ENCODE data around the gene QRICH2. TPM values are rescaled to one million over a fixed set of nuclear protein-coding genes. Genes with fewer than 3 reads are reported as not detected.
"Not testable (repeated sequence)": the region's sequence is repeated elsewhere in the genome, so short reads cannot be mapped to it uniquely, and the experiment has no call there.

QRICH2 gene
- total and polyA plus RNA-seq, 5 donors = 1.9 to 2.5 (median 2.1) TPM

- WGBS = 80% methylated on average over 3 of the region's 3 CpGs
- no peak for DNase-seq
- H3K9me3 ChIP-seq (ENCODE audit: control insufficient read depth, low read length) = no peaks in the 10 kb centered on the region
- H3K4me1 ChIP-seq (ENCODE audit: control insufficient read depth, insufficient read depth, low read length) = no peaks in the 10 kb centered on the region
- no peak overlapping the region for H3K27ac ChIP-seq (ENCODE audit: low read length)
- no peaks in the 10 kb centered on the region for H3K27me3 ChIP-seq (ENCODE audit: control insufficient read depth, insufficient read depth)
- ATAC-seq = no peak
- H3K4me3 ChIP-seq (ENCODE audit: low read length) = no peak overlapping the region
- intact Hi-C loops (cut with DNase I) = no loop called here
These were observed 10.5 kb upstream of the QRICH2 start for GRCh38 chr17:76318586-76318985.

DNA sequence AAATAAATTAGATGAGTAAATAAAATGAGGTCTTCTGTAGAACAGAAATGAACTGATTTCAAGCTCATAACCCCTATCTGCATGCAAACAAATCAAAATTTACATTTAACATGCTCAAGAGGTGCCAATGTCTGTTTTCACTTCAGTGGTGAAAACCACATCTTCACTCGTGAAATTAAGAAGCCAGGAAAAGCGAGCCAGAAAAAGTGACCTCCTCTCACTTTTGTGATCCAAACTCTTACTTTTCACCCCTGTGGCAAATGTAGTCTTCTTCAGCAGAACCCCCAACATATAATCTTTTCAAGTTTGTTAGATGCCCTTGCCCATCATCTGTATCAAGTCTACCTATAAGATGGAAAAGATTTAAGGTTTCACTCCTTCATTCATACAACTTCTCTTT is 9.5 kb upstream of the QRICH2 start:
- H3K27ac ChIP-seq (ENCODE audit: low read length) = no peak overlapping the region
- H3K4me1 ChIP-seq (ENCODE audit: control insufficient read depth, insufficient read depth, low read length) = no peaks in the 10 kb centered on the region
- no peak overlapping the region for H3K4me3 ChIP-seq (ENCODE audit: low read length)
- DNase-seq = no peak
- H3K27me3 ChIP-seq (ENCODE audit: control insufficient read depth, insufficient read depth) = no peaks in the 10 kb centered on the region
- WGBS = 89% methylated on average over 2 of the region's 2 CpGs
- intact Hi-C loops (cut with DNase I) = no loop called here
- ATAC-seq = no peak
- H3K9me3 ChIP-seq (ENCODE audit: control insufficient read depth, low read length) = no peaks in the 10 kb centered on the region

DNA sequence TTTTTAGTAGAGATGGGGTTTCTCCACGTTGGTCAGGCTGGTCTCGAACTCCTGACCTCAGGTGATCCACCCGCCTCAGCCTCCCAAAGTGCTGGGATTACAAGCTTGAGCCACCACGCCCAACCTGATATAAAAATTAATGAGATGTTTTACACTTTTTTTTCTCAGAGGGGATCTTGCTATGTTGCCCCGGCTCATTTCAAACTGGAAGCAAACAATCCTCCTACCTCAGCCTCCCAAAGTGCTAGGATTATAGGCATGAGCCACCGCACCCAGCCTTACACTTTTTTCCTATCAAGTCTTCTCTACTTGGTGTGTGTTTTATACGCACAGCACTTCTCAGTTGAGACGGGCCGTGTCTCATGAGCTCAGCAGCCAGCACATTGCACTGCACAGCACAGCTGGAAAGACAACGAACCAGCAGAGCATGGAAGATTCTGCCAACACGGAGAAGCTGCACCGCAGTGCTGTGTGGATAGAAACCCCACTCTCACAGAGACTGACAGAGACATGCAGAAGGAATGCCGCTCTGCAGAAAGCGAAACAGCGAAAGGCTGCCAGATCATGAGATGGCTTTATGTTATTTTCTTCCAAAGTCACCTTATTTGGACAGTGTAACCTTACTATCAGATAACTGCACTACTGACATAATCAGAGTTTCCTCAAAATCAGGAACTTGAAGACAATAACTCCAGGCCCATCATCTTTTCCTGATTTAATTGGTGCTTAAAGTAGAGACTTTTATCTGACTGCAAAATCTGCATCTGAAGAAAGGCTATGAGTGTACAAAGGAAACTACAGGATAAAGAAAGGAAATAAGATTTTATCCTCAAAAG is 6.5 kb upstream of the QRICH2 start:
- H3K27ac ChIP-seq (ENCODE audit: low read length) = peak overlapping the region; percentile 14
- intact Hi-C loops (cut with DNase I) = loop anchor here in 1 of 4 donors (5.0 kb wide), 1 partner anchor 78 kb away; no protein-coding TSS in a partner anchor

GRCh38 chr17:76312735-76313134 is 4.7 kb upstream of the QRICH2 start:
- WGBS = 75% methylated on average over 9 of the region's 9 CpGs
- DNase-seq = no peak
- no peaks in the 10 kb centered on the region for H3K27me3 ChIP-seq (ENCODE audit: control insufficient read depth, insufficient read depth)
- ATAC-seq = no peak
- intact Hi-C loops (cut with DNase I) = loop anchor here in 1 of 4 donors (5.0 kb wide), 1 partner anchor 80 kb away; no protein-coding TSS in a partner anchor
- no peaks in the 10 kb centered on the region for H3K9me3 ChIP-seq (ENCODE audit: control insufficient read depth, low read length)
- H3K4me1 ChIP-seq (ENCODE audit: control insufficient read depth, insufficient read depth, low read length) = no peaks in the 10 kb centered on the region
- no peak overlapping the region for H3K4me3 ChIP-seq (ENCODE audit: low read length)
- H3K27ac ChIP-seq (ENCODE audit: low read length) = no peak overlapping the region

More for the DNA sequence above, 6.5 kb upstream of the QRICH2 start:
- Histone ChIP-seq H3K9me3 (ENCODE audit: control insufficient read depth, low read length) (no peaks in the 10 kb centered on the region), H3K27me3 (ENCODE audit: control insufficient read depth, insufficient read depth) (no peaks in the 10 kb centered on the region), H3K4me3 (ENCODE audit: low read length) (no peak overlapping the region), H3K4me1 (ENCODE audit: control insufficient read depth, insufficient read depth, low read length) (no peaks in the 10 kb centered on the region)
- DNase-seq (no peak), ATAC-seq (peak in 1 of 2 donors; percentile 56)
- WGBS = 76% methylated on average over 15 of the region's 15 CpGs

- Histone ChIP-seq H3K27me3 (ENCODE audit: control insufficient read depth, insufficient read depth) (no peaks in the 10 kb centered on the region), H3K9me3 (ENCODE audit: control insufficient read depth, low read length) (no peaks in the 10 kb centered on the region), H3K4me3 (ENCODE audit: low read length) (no peak overlapping the region), H3K27ac (ENCODE audit: low read length) (no peak overlapping the region), H3K4me1 (ENCODE audit: control insufficient read depth, insufficient read depth, low read length) (no peaks in the 10 kb centered on the region)
- intact Hi-C loops (cut with DNase I) = loop anchor here in 3 of 4 donors (5.0 to 10.0 kb wide), 3 partner anchors 88 to 195 kb away; partner anchors contain the start of gene RHBDF2 (in 1 of the 3)
- ATAC-seq (no peak), DNase-seq (no peak)
- 87% methylated on average over 4 of the region's 4 CpGs for WGBS
These were observed 1.4 kb upstream of the QRICH2 start for GRCh38 chr17:76309461-76309860.

DNA sequence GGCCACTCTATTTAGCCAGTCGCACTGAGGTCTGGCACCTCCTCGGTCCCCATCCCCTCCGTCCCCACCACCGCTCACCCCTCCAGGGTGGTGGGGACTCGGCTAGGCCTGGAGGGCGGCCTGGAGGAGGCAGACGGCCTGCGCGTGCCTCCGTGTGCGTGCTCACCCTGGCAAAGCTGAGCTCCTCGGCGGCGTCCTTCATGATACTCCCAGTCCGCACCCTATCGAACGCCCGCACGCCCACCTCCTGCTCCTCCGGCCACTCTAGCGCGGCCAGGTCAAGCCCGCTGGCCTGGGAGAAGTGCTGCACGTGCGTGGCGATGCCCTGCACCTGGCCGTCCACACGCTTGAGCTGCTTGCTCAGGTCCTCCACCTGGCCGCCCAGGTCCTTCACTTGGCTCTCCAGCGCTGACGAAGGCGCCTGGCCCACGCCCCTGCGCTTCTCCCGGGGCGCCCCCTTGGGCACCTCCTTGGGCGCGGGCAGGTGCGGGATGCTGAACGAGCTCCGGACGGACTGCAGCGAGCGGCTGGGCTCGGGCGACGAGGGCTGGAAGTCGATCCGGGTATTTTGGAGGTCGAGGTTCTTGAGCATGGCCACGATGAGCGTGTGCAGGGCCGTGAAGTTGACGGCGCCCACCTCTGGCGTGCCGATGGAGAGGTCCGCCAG is 644 bp downstream of the QRICH2 start:
- Histone ChIP-seq H3K4me1 (ENCODE audit: control insufficient read depth, insufficient read depth, low read length) (no peaks in the 10 kb centered on the region), H3K27me3 (ENCODE audit: control insufficient read depth, insufficient read depth) (no peaks in the 10 kb centered on the region), H3K4me3 (ENCODE audit: low read length) (no peak overlapping the region), H3K9me3 (ENCODE audit: control insufficient read depth, low read length) (no peaks in the 10 kb centered on the region), H3K27ac (ENCODE audit: low read length) (no peak overlapping the region)
- WGBS = 96% methylated on average over 58 of the region's 58 CpGs
- ATAC-seq = peak; percentile 20 to 24
- DNase-seq = no peak
- intact Hi-C loops (cut with DNase I) = loop anchor here in 3 of 4 donors (5.0 to 10.0 kb wide), 3 partner anchors 90 to 197 kb away; partner anchors contain the start of gene RHBDF2 (in 1 of the 3)

GRCh38 chr17:76305135-76305454 is 3.0 kb downstream of the QRICH2 start:
- WGBS = 96% methylated on average over 3 of the region's 3 CpGs
- H3K4me3 ChIP-seq (ENCODE audit: low read length); H3K9me3 ChIP-seq (ENCODE audit: control insufficient read depth, low read length); H3K27ac ChIP-seq (ENCODE audit: low read length); H3K4me1 ChIP-seq (ENCODE audit: control insufficient read depth, insufficient read depth, low read length); ATAC-seq; H3K27me3 ChIP-seq (ENCODE audit: control insufficient read depth, insufficient read depth); DNase-seq: not testable (repeated sequence)
- intact Hi-C loops (cut with DNase I) = loop anchor here in 3 of 4 donors (5.0 to 10.0 kb wide), 3 partner anchors 92 to 200 kb away; partner anchors contain the start of gene RHBDF2 (in 1 of the 3)

- H3K4me3 ChIP-seq (ENCODE audit: low read length) = no peak overlapping the region
- no peaks in the 10 kb centered on the region for H3K9me3 ChIP-seq (ENCODE audit: control insufficient read depth, low read length)
- no peaks in the 10 kb centered on the region for H3K4me1 ChIP-seq (ENCODE audit: control insufficient read depth, insufficient read depth, low read length)
- ATAC-seq (no peak), DNase-seq (no peak)
- H3K27me3 ChIP-seq (ENCODE audit: control insufficient read depth, insufficient read depth) = no peaks in the 10 kb centered on the region
- intact Hi-C loops (cut with DNase I) = loop anchor here (5.0 to 10.0 kb wide), 3 partner anchors 93 to 200 kb away; partner anchors contain the start of gene RHBDF2 (in 1 of the 4)
- 84% methylated on average over 17 of the region's 17 CpGs for WGBS
- H3K27ac ChIP-seq (ENCODE audit: low read length) = no peak overlapping the region
These were observed 3.6 kb downstream of the QRICH2 start for GRCh38 chr17:76304226-76305134.

- Histone ChIP-seq H3K27me3 (ENCODE audit: control insufficient read depth, insufficient read depth) (no peaks in the 10 kb centered on the region), H3K9me3 (ENCODE audit: control insufficient read depth, low read length) (no peaks in the 10 kb centered on the region), H3K4me1 (ENCODE audit: control insufficient read depth, insufficient read depth, low read length) (no peaks in the 10 kb centered on the region), H3K4me3 (ENCODE audit: low read length) (no peak overlapping the region), H3K27ac (ENCODE audit: low read length) (no peak overlapping the region)
- intact Hi-C loops (cut with DNase I) = loop anchor here in 3 of 4 donors (10.0 kb wide), 1 partner anchor 283 kb away; no protein-coding TSS in a partner anchor
- 98% methylated on average over 3 of the region's 3 CpGs for WGBS
- no peak for DNase-seq
- ATAC-seq = no peak
These were observed 10.6 kb downstream of the QRICH2 start for GRCh38 chr17:76297436-76297835.

GRCh38 chr17:76296889-76297288 is 11.2 kb downstream of the QRICH2 start:
- ATAC-seq (no peak), DNase-seq (no peak)
- Histone ChIP-seq H3K27ac (ENCODE audit: low read length) (no peak overlapping the region), H3K9me3 (ENCODE audit: control insufficient read depth, low read length) (no peaks in the 10 kb centered on the region), H3K27me3 (ENCODE audit: control insufficient read depth, insufficient read depth) (no peaks in the 10 kb centered on the region), H3K4me1 (ENCODE audit: control insufficient read depth, insufficient read depth, low read length) (no peaks in the 10 kb centered on the region), H3K4me3 (ENCODE audit: low read length) (no peak overlapping the region)
- 98% methylated on average over 5 of the region's 5 CpGs for WGBS
- intact Hi-C loops (cut with DNase I) = loop anchor here in 3 of 4 donors (10.0 kb wide), 1 partner anchor 282 kb away; no protein-coding TSS in a partner anchor
